CD4-positive, alpha-beta T cell treated with Interferon gamma for 1 hour (primary cell): ENCODE measurements around the gene PTPRF.

Experiments
- DNase-seq: peaks from one replicate; pipeline ENCODE4 v3.0.0-alpha.2; 2020

The PTPRF gene

DNA sequence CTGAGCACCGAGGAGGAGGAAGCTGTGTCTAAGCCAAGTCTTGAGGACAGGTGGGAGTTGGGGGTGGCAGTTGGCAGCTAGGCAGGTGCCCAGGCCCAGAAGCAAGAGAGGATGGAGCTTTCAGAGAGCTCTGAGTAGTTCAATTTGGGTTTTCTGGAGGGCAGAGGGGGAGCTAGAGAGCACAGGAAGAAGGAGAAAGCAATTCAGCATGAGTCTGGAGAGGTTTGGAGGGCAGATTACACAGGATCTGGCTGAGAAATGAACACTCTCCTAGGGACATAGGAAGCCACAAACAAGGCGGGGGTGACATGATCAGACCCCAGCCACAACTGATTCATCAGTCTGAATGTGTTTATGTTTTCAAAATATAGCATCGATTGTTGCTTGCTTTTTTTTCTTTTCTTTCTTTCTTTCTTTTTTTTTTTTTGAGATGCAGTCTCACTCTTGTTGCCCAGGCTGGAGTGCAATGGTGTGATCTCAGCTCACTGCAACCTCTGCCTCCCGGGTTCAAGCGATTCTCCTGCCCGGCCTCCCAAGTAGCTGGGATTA lies 23.8 kb downstream of the PTPRF start:
- DNase-seq = no peak

DNA sequence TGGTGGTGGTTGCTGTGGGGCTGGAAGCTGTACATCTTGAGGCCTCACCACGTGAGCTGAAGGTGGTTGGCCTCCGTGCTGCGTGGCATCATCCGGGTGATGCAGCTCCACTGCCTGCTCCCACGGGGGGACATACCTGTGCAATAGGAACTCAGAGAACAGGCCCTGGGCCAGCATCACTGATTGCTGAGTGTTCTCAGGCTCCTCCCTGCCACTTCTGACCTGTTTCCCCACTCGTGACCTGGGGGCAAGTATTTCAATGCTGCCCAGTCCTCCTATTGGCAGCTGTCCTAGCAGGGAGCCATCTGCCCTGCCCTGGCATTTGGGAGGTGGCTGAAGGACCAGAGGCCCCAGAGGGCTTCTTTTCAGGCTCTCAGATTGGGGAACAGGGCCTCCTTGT lies 26.1 kb downstream of the PTPRF start:
- no peak for DNase-seq

DNA sequence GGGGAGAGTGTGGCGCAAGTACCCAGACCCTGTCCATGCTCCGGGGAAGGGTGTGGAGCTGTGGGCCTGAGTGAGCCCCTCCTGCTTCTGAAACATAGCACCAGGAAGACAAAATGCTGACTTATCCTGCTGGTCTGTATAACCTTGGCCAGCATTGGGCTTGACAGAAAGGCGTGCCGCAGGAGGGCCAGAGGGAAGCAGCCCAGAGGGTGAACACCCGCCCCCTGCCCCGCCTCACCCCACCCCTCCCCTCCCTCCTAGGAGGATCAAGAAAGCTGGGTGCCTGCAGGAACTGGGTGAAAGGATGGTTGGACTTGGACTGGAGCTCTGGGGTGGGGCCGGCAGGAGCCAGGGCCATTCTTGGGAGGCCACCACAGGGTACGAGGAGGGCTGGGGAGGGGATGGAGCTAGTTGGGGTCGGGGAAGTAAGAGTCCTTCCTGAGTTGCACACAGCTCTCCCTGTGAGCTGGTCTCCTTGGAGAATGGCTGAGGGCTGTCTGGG lies 27.1 kb downstream of the PTPRF start:
- no peak for DNase-seq

DNA sequence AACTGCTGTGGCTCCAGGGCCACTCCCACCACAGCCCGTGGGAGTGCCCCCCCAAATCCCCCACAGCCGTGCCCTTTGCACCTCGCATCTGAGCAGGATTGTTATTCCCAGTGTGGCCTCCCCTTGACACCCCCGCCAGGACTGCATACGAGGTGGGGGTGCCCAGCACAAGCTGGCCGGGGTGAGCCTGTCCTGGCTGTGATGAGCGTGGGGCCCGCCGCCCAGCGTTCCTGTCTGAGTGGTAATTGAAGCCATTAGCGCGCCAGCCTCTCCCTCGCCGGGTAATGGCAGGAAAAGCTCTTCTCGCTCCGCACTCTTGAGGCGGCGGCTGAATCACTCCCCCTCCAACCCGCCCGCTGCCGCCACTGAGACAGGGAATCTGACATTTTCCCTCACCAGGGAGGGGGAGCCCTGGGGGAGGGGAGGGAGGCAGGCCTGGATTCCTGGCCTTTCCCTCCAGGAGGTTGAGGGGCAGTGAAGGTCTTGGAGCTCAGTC lies 27.7 kb downstream of the PTPRF start:
- DNase-seq = no peak

DNA sequence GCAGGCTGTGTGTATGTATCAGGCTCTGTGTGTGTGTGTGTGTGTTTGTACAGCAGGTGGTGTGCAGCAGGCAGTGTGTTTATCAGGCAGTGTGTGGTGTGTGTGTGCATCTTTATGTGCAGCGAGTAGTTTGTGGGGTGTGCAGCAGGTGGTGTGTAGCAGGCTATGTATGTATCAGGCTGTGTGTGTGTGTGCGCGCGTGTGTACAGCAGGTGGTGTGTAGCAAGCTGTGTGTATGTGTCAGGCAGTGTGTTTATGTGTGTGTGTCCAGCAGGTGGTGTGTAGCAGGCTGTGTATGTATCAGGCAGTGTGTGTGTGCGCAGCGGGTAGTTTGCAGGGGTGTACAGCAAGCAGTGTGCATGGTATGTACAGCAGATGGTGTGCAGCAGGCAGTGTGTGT lies 29.0 kb downstream of the PTPRF start:
- DNase-seq = no peak

DNA sequence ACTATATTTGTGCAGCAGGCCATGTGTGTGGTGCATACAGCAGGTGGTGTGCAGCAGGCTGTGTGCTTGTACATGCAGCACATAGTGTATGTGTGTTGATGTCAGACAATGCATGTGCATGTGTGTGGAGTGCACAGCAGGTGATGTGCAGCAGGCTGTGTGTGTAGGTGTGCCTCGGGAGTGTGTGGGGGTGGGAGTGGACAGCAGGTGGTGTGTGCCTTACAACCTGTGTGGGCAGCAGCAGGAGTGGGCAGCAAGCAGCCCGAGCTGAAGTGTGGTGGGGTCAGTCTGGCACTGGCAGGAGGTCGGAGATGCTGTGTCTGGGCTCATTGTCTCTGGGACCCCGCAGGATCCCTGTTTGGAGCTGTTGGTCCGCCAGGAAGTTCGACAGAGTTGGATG lies 29.6 kb downstream of the PTPRF start:
- DNase-seq = no peak

DNA sequence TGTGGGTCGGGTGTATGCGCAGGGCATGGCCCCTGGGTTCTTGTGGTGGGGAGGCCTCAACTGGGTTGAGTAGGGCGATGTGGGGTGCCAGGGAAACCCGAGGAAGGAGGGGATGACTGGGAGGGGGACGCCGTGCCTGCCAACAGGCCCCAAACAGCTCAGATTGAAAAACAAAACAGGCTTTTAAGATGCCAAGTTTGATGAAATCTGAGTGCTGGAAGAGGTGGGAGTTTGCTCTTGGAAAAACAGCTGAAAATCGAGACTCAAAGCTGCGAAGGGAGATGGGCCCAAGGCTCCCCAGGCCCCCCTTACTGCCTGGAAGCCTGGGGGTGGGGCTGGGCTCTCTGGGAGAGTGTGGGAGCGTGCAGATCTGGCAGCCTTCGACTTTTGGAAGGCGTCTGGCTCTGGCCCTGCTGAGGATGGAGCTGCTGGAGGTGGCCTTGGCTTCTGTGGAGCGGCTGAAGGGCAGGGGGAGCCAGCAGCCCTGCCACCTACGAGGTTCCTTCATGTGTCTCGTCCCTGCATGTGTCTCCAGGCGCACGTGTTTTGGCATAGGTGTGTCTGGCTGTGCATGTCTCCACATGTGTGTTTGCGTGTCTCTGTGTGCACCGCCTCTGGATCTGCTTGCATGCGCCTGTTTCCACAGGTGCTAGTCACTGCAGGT lies 33.3 kb downstream of the PTPRF start:
- no peak for DNase-seq

DNA sequence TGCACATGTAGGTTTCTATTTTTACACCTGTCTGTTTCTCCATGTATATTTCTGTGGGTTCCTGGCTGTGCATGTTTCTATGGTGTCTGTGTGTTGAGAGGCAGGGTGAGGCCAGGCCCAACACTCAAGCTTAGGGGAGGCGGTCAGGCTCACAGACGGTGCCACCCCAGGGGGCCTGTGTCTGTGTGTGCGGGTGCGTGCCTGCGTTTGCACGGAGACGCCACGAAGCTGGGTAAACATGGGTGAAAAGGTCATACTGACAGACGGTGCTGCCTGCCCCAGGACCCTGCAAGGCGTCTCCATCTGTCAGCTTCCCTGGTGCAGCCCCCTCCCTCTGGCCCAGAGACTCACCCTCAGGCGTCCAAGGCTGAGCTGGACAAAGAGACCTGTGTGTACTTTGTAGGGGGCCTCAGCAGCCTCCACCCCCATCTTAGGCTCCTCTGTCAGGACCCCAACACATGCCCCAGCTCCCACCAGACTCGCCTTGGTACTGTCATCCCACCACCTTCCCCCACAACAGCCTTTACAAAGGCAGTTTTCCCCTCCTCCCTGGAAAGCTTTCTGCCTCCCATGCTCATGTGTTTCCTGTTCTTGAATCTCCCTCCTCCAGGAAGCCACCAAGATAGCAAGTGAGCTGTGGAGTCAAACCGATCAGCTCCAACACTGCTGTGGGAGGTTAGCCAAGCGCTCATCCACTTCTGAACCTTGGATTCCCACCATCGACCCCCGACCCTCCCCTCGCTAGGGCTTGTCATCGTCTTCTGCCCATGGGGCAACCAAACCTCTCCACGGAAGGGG lies 34.1 kb downstream of the PTPRF start:
- no peak for DNase-seq

DNA sequence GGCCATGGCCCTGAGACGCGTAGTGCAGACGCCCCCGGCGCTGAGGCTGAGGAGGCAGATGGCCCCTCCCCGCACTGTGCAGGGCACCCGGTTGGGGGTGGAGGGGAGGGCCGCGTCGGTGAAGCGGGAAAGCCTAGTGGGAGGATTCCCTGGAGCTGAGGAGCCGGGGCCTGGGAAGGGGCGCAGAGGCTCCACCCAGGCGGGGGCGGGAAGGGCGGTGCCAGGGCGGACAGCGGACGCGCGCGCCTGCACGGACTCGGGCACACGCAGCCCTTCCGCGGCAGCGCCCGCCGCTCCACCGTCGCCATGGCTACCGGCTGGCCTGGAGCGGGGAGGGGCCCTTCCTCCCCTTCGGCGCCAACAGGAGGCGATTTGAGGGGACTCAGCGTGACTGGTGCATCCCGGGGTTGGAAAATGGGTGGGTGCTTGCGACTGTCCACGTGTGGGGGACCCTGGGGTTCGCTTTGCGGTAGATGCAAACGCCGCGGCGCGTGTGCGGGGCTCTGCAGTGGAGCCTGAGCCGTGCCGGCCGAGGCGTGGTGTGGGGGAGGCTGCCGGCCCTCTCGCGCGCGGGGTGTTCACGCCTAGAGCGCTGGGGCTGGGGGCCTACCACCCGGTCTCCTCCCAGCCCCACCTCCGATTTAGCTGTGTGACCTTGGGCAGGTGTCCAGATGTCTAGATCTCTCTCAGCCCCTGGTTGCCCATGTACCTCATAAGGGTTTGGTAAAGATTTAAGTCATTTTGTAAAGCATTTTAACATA lies 35.1 kb downstream of the PTPRF start:
- no peak for DNase-seq

DNA sequence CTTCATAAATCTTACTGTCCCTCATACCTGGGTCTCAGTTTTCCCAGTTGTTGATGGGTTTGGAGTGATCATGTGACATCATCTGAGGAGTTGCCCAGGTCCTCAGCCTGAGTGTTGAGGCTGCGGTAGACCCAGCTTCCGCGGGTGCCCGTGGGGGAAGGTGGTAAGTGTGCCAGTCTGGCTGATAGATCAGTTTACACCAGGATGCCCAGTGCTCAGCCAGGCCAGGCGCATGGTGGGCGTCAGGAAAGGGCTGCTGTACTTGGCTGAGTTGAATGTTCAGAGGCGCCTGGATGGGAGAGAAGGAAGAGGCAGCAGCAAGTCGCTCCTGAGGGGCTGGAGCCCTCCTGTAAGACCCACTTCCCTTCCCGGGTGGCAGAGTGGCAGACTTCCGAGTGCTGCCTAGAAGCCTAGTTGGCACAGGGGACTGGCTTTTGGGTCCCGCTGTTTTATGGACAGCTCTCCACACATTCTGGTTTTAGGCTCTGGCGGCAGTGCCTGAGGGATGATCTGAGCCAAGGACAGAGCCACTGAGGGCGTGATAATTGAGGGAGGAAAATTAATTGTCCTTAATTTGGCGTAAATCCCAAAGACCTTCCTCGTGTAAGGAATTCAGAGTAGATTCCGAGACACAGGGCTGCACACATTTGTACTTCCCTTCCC lies 35.8 kb downstream of the PTPRF start:
- DNase-seq = no peak

DNA sequence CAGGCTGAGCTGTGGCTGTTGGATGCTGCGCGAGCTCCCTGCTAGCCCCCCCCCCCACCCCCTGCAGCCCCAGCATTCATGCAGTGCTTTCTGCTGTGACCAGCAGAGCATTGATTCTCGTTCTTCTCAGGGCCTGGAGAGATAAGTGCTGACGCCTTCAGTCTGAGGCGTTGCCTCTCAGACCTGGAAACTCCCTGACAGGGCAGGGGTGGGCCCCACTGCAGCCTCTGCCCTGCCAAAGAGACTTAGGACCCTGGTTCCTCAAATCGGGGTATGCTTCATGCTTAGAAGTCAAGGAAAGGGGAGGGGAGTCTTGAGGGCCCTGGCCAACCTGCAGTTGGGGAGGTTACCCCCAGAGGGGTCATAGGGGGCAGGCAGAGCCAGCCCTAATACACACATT lies 38.5 kb downstream of the PTPRF start:
- DNase-seq = no peak

DNA sequence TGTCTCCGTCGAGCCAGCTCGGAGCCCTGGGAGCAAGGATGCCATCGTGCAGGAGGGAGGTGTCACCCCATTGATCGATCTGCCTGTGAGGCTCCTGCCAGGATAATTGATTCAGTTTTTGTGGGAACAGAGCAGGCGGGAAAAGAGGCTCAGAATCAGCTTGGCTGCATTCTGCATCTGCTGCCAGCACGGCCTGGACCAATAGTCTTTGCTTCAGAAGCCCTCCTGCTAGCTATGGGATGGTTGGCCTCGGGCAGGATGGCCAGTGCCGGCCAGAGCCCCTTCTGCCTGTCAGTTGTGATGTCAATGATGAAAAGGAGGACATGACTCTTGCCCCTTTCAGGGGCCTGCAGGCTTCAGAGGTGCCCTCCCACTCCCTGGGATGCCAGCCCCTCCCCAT lies 39.6 kb downstream of the PTPRF start:
- no peak for DNase-seq

DNA sequence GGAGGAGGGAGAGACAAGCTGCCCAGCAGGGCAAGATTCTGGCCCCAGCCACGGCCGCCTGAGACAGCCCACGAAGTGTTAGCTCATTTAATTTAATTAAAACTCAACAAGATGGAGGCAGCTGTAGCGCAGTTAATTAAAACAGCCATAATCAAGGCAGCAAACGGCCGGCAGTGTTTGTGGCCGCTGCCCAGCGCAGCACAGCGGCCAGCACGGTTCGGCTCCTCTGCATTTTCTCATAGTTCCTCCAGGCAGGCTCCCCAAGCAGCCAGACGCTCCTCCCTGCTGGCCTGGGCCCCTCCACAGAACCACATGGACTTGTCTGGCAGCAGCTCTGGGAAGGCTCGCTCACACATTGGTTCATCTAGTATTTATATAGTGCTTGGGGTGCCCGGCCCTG lies 40.0 kb downstream of the PTPRF start:
- no peak for DNase-seq

DNA sequence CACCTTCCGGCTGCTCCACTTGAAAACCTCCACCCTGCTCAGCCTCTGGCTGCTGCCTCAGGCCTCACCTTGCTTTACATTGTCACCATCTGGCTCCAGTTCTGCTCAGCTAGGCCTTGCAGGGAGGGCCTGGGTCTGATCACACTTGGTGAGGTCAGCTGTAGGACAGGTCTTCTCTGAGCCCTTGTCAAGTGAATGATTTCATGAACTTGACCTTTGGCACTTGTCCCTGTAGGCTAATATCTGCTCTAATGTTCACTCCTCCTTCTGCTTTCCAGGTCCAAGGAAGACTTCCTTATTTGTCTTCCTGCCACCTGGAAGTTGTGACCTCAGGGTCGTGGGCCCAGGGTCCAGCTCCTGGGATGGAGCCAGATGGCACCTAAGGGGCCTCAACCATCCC lies 41.4 kb downstream of the PTPRF start:
- no peak for DNase-seq

DNA sequence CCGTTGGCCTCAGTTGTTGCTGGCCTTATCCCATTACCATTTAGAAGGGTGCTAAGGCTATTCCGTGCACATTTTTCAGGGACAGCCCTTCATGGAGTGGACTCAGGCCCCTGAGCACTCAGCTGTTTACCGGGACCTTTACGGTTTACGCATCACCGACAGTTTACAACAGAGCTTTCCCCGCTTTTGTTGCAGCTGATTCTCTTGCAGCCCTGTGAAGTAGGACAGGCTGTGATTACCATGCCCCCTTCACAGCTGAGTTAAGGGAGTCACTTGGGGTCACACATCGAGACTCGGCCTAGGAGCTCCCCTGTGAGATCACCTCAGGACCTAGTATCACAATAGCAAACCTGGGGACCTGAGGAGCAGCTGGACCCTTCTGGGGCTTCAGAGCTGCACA lies 41.9 kb downstream of the PTPRF start:
- DNase-seq = no peak

DNA sequence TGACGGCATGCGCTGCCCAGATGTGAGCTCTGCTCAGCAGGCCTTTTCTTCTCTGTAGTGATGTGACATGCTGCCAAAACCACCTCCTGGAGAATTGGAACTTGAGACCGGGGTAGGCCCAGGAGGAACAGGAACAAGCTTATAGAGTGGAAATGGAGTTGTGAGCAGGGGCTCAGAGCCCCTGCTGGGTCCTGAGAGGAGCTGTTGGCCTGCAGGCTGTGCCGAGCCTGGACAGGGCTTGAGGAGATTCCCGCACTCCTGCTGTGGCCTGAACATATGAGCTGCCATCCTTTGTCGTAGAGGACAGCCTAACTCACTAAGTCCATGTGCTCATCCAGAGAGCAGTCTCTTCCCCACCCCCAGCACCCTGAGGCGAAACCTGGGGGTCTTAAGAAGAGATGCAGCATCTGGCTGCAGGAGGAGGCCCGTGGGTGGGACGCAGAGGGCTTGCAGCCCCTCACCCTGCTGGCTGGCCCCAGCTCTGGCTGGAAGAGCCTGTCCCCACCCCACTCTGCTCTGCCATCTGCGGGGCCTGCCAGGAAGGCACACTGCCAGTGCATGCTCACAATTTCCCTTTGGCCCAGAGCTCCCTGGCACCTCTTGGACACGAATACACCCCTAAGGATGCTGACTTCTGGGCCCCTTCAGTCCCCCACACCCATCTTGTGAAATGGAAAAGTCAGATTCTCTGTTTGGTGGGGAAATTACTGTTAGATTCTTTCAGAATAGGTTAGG lies 42.5 kb downstream of the PTPRF start:
- no peak for DNase-seq

DNA sequence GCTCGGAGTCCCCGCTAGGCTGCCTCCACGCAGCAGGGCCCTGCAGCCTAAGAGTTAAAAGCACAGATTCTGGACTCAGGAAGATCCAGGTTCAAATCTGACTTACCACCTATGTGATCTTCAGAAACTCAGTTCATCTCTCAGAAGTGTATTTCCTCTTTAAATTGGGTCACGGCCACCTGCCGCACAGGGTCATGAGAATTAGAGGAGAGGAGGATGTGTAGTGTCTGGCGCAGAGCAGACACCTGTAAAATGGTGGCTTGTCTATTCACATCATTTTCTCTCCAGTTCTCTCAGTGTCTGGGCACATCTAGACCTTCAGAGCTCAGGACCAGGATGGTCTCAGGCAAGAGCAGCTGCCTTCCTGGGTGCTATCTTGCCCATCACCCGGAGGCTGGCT lies 45.8 kb downstream of the PTPRF start:
- DNase-seq = no peak

DNA sequence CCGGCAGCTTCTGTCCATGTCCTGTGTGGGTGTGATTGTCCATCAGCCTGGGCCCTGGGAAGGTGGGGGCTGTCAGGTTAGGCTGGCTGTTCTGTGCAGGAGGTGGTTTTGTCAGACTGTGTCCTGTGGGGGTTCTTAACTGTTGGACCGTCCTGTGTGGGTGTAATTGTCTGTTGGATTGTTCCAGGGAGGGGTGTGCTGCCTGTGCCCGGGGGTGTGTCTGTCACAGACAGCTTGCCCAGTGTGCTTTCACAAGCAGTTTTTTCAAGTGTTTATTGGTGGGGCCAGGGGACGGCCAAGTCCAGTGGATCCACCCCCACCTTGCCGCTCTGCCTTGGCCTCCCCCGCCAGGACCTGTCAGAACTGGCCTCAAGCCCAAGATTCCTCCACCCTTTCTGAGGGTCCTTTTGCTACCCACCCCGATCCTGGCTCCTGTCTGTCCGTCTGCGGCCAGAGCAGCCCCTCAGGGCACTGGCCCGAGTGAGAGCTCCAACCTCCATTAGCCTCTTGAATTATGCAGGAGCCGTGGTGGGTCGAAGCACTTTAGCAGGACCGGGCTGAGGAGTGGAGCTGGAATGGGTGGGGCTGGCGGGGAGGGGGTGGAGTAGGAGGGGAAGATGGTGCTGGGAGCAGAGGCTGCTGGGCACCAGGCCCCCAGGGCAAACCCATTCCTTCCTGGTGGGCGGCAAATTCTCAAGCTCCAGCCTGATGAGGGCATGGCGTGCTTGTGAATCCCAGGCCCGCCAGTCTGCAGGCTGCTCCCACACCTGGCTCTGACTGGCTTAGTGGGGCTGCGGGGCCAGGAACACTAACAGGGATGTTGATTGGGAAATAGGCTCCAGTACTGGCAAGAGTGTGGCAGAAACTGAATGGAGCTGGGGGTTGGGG lies 47.2 kb downstream of the PTPRF start:
- DNase-seq = no peak

DNA sequence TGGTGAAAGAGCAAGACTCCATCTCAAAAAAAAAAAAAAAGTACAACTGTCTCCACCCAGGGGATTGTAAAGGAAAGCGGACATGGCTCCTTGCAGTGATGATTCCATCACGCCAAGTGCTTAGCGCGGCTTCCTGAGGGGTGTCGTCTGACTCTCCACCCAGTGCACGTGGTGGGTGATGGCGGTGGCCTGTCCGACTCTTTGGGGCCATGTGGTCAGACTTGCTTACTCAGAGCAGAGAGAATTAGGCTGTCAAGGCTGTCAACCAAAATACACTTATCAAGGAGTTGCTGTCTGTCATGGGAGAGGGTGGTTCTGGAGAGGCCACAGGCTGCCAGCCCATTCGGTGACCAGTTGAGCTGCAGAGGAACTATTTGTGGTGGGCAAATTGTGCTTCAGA lies 49.4 kb downstream of the PTPRF start:
- DNase-seq = no peak

DNA sequence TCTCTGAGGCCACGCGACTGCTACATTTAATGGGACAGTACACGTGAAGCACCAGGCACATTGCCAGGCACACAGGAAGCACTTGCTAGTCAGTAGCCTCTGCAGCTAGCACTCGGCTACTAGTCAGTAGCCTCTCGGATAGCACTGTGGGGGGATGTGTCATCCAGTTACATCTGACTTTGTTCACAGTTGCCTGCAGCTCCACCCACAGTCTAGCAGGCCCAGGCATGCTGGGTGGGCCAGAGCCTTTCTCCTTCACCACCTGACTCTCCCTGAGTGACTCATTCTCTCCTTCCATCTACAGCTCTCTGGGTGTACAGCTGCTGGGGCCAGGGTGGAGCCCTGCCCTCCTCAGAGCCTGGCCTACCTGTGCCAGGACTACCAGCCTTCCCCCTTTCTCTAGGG lies 51.5 kb downstream of the PTPRF start:
- no peak for DNase-seq

DNA sequence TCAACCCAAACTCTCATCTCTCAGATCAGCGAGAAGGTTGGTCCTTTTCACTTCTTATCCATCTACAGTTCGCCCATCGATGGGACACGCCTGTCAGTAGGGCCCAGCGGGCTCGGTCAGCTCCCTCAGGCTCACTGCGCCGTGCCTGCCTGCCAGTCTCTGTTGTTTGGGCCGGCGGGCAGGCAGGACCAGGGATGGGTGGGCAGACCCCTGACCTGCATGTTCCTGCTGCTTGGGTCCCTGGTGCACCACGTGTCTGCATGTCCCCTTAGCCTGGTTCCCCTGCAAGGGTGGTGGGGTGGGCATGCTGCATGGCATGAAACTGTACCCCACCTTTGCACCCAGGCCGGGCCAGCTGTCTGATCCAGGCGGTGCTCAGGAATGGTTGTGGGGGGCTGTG lies 52.4 kb downstream of the PTPRF start:
- no peak for DNase-seq
